WTC11 (cell line): Measurements from ENCODE around the gene HSFX3. TPM values are rescaled to one million over a fixed set of nuclear protein-coding genes. Genes with fewer than 3 reads are reported as not detected.
A peak's percentile ranks its signal among the peaks of the same experiment; 100 is the strongest.

Source experiments
- ATAC-seq: fragments of 200-7000 bp; cut with Tn5 transposase; 2 replicates; pipeline ENCODE4 v1.10.0; 2021; ENCODE audit warnings: mild to moderate bottlenecking, moderate library complexity
- CTCF ChIA-PET: fragments of 300-600 bp; sonication (Branson Sonifier 250); formaldehyde crosslinking; loops from one replicate; lab custom pipeline; 2021; ENCODE audit warnings: antibody characterized with exemption; lab: Charles Lee
- POLR2A ChIA-PET: fragments of 350-600 bp; sonication (Branson Sonifier 250); formaldehyde crosslinking; loops from one replicate; lab custom pipeline; 2021; ENCODE audit warnings: antibody characterized with exemption; lab: Charles Lee
- DNase-seq: peaks from one replicate; pipeline ENCODE4 v3.0.0; 2021; ENCODE audit warnings: low spot score
- H3K27ac Mint-ChIP-seq: 2 replicates; pipeline ENCODE4 v1.8.0; 2021; ENCODE audit warnings: mixed read lengths
- H3K27me3 Mint-ChIP-seq: 2 replicates; pipeline ENCODE4 v1.8.0; 2021; ENCODE audit warnings: low read depth, mild to moderate bottlenecking, moderate library complexity, mixed read lengths
- H3K36me3 Mint-ChIP-seq: 2 replicates; pipeline ENCODE4 v1.8.0; 2021; ENCODE audit warnings: mixed read lengths
- H3K4me1 Mint-ChIP-seq: 2 replicates; pipeline ENCODE4 v1.8.0; 2022; ENCODE audit warnings: mixed read lengths
- H3K4me3 Mint-ChIP-seq: 2 replicates; pipeline ENCODE4 v1.8.0; 2021; ENCODE audit warnings: mild to moderate bottlenecking, moderate library complexity, mixed read lengths
- H3K9me3 Mint-ChIP-seq: 2 replicates; pipeline ENCODE4 v1.8.0; 2021; ENCODE audit warnings: mixed read lengths
- GRHL2 ChIP-seq: fragments of 250-450 bp; sonication (Bioruptor Pico); IDR thresholded peaks from 2 replicates; pipeline ENCODE4 v1.8.0; 2022; ENCODE audit warnings: mild to moderate bottlenecking, moderate library complexity; ENCODE audit not compliant: insufficient replicate concordance, severe bottlenecking
- IRF2 ChIP-seq: sonication (generic); formaldehyde crosslinking; IDR thresholded peaks from 2 replicates; pipeline ENCODE4 v1.8.0; 2022; ENCODE audit warnings: low read depth, missing genetic modification reagents, borderline replicate concordance
- NFE2L1 ChIP-seq: sonication (generic); formaldehyde crosslinking; IDR thresholded peaks from 2 replicates; pipeline ENCODE4 v1.8.1; 2023; ENCODE audit warnings: missing genetic modification reagents
- RELA ChIP-seq: sonication (generic); formaldehyde crosslinking; IDR thresholded peaks from 2 replicates; pipeline ENCODE4 v1.8.1; 2022; ENCODE audit warnings: missing genetic modification reagents, mild to moderate bottlenecking, borderline replicate concordance
- ZNF138 ChIP-seq: sonication (generic); formaldehyde crosslinking; conservative IDR thresholded peaks from 2 replicates; pipeline ENCODE4 v1.8.1; 2022; ENCODE audit warnings: mild to moderate bottlenecking, moderate library complexity, missing genetic modification reagents
- ZNF219 ChIP-seq: sonication (generic); formaldehyde crosslinking; IDR thresholded peaks from 2 replicates; pipeline ENCODE4 v1.8.0; 2023; ENCODE audit warnings: missing genetic modification reagents, mild to moderate bottlenecking, borderline replicate concordance
- total RNA-seq: library from RNA; stranded (reverse); gene quantifications from 3 replicates; pipeline ENCODE4 v1.2.3, GENCODE V29; 2021
- TF ChIP-seq, protein P1 (sequence below): sonication (generic); formaldehyde crosslinking; IDR thresholded peaks from 2 replicates; pipeline ENCODE4 v1.8.1; 2022; ENCODE audit warnings: missing genetic modification reagents, borderline replicate concordance
- TF ChIP-seq, protein P2 (sequence below): fragments of 250-450 bp; sonication (Bioruptor Pico); conservative IDR thresholded peaks from 2 replicates; pipeline ENCODE4 v1.9.0; 2021; ENCODE audit warnings: mild to moderate bottlenecking
- TF ChIP-seq, protein P3 (sequence below): sonication (generic); formaldehyde crosslinking; IDR thresholded peaks from 2 replicates; pipeline ENCODE4 v1.8.0; 2022; ENCODE audit warnings: mild to moderate bottlenecking, missing genetic modification reagents
- TF ChIP-seq, protein P4 (sequence below): sonication (generic); formaldehyde crosslinking; IDR thresholded peaks from 2 replicates; pipeline ENCODE4 v1.8.1; 2023; ENCODE audit warnings: mild to moderate bottlenecking, missing genetic modification reagents

Gene HSFX3
- total RNA-seq, 1 experiment from 2014 or later: not detected

DNA sequence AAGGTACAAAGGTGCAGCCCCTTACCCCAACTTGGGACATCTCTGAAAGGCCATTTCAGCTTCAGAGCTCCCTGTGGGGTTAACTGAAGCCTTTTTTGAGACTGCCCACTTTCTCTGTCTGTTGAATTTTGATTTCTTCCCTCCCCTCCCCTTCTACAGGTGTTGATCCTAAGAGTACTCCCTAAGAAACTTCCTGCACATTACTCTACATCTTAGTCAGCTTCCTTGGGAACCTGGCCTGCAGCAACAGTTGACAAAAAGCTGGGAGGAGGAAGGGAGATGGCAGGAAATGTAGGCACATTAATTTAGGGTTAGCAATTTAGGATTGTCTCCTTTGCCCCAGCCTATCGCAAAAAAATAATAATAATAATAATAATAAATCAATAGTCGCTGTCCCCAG lies 43.4 kb downstream of the HSFX3 start:
- POLR2A ChIA-PET: interaction anchor here (0.6 kb wide), 1 partner anchor 276 kb away, joined by 3 read pairs; no protein-coding TSS in a partner anchor
- no peaks in the 10 kb centered on the region for H3K36me3 Mint-ChIP-seq
- no peak for DNase-seq
- peaks cover 33% of the 10 kb centered on the region for H3K27me3 Mint-ChIP-seq
- H3K4me1 Mint-ChIP-seq: peaks cover 13% of the 10 kb centered on the region
- no peak overlapping the region for H3K4me3 Mint-ChIP-seq
- no peak for ATAC-seq
- no peak overlapping the region for H3K27ac Mint-ChIP-seq
- TF ChIP-seq ZNF219: no peak
- TF ChIP-seq, protein P1, sequence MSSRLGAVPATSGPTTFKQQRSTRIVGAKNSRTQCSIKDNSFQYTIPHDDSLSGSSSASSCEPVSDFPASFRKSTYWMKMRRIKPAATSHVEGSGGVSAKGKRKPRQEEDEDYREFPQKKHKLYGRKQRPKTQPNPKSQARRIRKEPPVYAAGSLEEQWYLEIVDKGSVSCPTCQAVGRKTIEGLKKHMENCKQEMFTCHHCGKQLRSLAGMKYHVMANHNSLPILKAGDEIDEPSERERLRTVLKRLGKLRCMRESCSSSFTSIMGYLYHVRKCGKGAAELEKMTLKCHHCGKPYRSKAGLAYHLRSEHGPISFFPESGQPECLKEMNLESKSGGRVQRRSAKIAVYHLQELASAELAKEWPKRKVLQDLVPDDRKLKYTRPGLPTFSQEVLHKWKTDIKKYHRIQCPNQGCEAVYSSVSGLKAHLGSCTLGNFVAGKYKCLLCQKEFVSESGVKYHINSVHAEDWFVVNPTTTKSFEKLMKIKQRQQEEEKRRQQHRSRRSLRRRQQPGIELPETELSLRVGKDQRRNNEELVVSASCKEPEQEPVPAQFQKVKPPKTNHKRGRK (CRISPR knock-in tag): no peak
- no peak for TF ChIP-seq GRHL2 (CRISPR knock-in tag)
- no peaks in the 10 kb centered on the region for H3K9me3 Mint-ChIP-seq
- CTCF ChIA-PET: no interaction called here

DNA sequence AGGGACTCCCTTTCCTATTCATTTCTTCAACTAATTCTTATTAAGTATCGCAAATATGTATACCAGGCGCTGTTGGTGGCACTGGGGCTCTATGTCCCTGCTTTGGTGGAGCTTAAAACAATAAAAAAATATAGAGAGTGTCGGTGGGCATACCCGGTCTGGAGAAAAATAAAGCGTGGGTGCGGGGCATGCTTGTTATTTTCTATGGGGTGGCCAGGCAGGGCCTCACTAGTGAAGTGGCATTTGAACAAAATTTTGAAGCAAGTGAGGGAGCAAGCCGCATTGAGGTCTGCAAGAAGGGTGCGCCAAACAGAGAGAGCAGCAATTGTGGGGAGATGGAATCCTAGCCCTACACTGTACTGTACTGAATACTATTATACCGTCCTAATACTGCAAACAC lies 44.1 kb downstream of the HSFX3 start:
- Mint-ChIP-seq H3K27me3 (peaks cover 33% of the 10 kb centered on the region), H3K36me3 (no peaks in the 10 kb centered on the region)

More for the DNA sequence above, 44.1 kb downstream of the HSFX3 start:
- ATAC-seq (no peak), DNase-seq (no peak)
- H3K27ac Mint-ChIP-seq: no peak overlapping the region
- no peaks in the 10 kb centered on the region for H3K9me3 Mint-ChIP-seq
- peaks cover 13% of the 10 kb centered on the region for H3K4me1 Mint-ChIP-seq
- POLR2A ChIA-PET: interaction anchor here (1.0 kb wide), 2 partner anchors 34 to 261 kb away, joined by 3 to 4 read pairs; no protein-coding TSS in a partner anchor
- H3K4me3 Mint-ChIP-seq: peak overlapping the region; percentile 72
- no peak for TF ChIP-seq RELA (CRISPR knock-in tag)
- TF ChIP-seq, protein P1 (CRISPR knock-in tag): no peak
- TF ChIP-seq, protein P2, sequence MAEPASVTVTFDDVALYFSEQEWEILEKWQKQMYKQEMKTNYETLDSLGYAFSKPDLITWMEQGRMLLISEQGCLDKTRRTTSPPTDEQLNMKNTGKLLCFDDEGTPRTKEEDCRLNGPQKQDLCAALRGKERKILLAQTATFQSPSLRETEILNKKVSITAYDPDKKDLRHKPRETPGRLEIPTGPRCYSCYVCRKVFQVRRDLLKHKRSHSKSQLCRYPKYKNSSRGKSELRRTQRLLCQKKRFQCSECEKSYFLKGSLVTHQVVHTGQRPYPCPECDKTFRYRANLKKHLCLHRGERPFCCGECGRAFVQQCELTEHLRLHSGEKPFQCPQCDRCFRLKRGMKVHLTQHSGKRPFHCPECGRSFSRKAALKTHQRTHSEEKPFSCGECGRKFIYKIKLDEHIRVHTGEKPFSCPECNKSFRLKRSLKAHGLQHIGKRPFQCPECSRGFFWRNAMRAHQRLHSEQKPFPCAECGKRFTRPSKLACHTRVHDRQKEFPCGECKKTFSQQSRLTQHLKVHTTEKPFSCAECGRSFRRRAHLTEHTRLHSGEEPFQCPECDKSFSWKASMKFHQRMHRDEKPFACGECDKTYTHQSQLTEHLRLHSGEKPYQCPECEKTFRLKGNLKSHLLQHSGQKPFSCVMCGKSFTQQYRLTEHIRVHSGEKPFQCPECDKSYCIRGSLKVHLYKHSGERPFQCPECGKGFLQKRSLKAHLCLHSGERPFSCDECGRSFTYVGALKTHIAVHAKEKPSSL: no peak
- no peak for TF ChIP-seq GRHL2 (CRISPR knock-in tag)
- no peak for TF ChIP-seq NFE2L1
- TF ChIP-seq ZNF138 (CRISPR knock-in tag): no peak
- TF ChIP-seq, protein P3, sequence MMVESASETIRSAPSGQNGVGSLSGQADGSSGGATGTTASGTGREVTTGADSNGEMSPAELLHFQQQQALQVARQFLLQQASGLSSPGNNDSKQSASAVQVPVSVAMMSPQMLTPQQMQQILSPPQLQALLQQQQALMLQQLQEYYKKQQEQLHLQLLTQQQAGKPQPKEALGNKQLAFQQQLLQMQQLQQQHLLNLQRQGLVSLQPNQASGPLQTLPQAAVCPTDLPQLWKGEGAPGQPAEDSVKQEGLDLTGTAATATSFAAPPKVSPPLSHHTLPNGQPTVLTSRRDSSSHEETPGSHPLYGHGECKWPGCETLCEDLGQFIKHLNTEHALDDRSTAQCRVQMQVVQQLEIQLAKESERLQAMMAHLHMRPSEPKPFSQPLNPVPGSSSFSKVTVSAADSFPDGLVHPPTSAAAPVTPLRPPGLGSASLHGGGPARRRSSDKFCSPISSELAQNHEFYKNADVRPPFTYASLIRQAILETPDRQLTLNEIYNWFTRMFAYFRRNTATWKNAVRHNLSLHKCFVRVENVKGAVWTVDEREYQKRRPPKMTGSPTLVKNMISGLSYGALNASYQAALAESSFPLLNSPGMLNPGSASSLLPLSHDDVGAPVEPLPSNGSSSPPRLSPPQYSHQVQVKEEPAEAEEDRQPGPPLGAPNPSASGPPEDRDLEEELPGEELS (CRISPR knock-in tag): no peak
- no peak for TF ChIP-seq IRF2 (CRISPR knock-in tag)
- TF ChIP-seq, protein P4, sequence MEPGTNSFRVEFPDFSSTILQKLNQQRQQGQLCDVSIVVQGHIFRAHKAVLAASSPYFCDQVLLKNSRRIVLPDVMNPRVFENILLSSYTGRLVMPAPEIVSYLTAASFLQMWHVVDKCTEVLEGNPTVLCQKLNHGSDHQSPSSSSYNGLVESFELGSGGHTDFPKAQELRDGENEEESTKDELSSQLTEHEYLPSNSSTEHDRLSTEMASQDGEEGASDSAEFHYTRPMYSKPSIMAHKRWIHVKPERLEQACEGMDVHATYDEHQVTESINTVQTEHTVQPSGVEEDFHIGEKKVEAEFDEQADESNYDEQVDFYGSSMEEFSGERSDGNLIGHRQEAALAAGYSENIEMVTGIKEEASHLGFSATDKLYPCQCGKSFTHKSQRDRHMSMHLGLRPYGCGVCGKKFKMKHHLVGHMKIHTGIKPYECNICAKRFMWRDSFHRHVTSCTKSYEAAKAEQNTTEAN: no peak
- TF ChIP-seq, all 79 proteins: peak for 0
- CTCF ChIA-PET: interaction anchor here (1.0 to 1.3 kb wide), 2 partner anchors 18 to 35 kb away, joined by 4 to 6 read pairs; no protein-coding TSS in a partner anchor
